GM21526 (cell line): Measurements from ENCODE around the gene TP63.
"Not testable (repeated sequence)": the region's sequence is repeated elsewhere in the genome, so short reads cannot be mapped to it uniquely, and the experiment has no call there.

Source experiments
- ATAC-seq: cut with Tn5 transposase; IDR thresholded peaks from one replicate; pipeline ENCODE4 v1.9.1; 2021; ENCODE audit warnings: moderate library complexity; ENCODE audit not compliant: unreplicated experiment, low FRiP score

The TP63 gene

DNA sequence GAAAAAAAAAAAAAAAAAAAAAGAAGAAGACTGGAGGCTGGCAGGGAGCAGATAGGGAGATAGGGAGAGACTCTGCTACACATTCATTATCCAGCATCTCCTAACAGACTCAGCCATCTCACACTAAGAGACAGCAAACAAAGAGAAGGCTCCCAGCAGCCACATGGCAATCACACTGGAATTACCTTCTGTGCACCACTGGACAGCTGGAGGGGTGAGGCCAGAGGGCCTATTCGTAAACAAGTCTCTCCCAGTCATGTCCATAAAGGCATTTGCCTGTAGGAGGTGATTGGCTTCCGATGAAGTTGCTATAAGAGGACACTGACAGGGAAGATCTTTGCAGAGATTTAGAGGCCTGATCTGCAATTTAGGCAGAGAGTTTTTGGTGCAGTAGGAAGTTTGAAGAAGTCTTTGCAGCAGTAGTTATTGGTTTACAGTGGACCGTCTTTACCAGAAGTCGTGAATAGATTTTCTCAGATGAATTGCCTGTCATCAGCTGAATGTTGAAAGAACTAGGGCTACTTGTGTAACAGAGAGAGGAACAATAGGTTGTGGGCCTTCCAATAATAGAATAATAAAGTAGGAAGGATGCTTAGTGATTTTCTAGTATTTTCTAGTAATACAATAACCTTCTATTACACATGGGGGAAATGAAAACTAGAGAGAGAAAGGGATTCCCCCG lies 89.7 kb downstream of the TP63 start:
- ATAC-seq: no peak

DNA sequence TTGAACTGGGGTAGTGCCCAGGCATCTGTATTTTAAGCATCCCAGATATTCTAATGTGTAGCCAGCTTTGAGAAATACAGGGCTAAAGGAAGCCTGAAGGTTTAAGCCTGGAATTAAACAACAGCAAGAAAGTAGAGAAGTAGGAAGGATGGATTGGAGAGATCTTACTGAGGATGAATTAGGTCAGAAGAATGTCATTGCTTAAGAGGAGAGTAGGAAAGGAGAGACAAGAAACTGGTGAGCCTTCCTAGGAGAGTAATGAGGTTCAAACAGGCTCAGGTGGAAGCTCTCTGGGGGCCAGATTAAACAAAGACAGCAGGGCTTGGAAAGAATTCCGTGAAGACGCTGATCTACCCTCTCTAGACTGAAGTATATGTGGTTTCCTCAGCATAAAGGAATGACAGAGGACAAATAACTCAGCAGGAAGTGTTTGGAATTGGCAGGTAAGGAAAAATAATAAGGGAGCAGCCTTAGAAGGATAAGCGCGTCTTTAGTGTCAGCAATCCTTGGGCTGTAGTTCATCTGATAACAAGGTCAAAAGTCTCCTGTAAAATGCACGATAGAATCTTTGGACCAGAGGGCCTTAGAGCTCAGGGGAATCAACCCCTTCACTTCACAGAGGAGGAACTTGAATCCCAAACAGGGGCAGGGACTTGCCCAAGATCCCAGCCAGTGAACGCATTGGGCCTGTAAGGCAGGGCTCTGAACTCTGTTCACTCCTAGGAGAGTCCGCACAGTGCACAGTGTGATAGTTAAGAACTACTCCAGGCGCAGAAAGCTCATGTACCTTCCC lies 90.9 kb downstream of the TP63 start:
- no peak for ATAC-seq

DNA sequence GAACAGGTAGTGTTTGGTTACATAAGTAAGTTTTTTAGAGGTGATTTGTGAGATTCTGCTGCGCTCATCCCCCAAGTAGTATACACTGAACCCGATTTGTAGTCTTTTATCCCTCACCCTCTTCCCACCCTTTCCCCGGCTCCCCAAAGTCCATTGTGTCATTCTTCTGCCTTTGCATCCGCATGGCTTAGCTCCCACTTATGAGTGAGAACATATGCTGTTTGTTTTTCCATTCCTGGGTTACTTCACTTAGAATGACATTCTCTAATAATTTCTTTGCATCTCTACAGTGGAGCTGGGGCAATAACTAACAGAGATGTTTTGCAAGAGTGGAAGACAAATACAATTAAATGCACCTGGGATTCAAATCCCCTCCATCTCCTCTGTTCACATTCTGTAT lies 93.2 kb downstream of the TP63 start:
- ATAC-seq: no peak

DNA sequence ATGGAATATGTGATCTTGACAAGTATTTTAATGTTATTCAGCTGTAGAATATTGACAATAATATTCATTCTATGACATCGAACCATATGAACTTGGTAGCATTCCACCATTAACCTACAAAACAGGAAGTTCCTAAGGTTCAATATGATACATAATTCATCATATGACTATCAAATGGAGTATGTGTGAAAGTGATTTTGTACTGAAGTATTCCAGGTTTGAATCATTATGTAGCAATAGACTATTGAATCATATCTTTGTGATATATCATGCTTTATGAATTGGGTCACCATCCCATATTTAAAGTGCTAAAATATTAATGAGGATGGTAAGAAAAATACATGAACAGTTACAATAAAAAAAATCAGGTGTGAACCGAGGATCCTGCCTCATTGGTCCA lies 95.1 kb downstream of the TP63 start:
- no peak for ATAC-seq

DNA sequence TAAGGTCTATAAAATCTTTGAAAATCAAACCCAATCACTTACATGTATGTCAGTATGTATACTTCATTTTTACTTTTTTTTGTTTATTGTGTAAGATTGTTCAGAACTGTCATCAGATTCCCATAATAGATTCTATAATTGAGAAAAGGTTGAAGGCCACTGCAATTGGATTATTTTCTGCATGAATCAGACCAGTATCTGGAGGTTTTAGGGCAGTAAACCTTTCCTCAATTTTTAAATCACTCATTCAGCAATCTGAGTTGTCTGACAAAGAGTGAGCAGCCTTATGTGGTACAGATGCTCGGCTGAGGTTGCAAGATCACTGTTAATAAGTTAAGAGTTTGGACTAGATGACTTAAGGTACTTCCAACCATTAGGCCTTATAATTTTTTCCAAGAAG lies 96.0 kb downstream of the TP63 start:
- no peak for ATAC-seq

DNA sequence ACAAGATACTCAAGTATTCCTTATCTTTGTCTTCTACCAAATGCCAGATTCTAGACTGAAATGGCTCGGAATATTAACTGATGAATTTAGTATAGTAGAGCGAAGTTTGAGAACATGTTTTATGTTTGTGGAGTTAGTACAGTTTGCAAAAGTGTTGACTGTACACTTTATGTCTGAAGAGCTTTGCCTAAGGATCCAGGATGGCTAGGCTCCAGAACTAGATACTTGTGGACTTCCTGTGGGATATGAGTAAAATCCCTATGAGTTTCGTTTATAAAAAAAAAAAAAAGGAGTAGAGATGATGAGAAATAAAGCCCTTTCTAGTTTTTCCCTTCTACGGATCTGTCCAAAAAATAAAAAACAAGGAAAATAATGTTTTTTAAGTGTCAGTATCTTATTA lies 96.7 kb downstream of the TP63 start:
- ATAC-seq: no peak

DNA sequence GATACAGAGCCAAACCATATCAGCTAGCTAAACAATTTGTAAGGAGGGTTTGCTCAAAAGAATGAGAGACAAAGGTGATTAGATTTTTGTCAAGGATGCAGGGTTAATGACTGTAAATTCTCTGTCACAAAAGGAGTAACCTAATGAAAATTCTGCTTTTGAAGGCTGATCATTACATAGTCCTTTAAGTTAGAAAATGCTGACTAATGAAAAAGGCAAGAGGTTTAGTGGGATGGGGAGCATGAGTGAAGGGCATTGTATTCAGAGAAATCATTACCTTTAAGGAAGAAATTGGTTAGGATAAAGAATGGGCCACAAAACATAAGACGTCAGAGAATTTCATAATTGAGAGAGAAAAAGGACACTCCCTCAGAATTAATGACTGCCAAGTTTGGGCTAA lies 97.7 kb downstream of the TP63 start:
- ATAC-seq: no peak

DNA sequence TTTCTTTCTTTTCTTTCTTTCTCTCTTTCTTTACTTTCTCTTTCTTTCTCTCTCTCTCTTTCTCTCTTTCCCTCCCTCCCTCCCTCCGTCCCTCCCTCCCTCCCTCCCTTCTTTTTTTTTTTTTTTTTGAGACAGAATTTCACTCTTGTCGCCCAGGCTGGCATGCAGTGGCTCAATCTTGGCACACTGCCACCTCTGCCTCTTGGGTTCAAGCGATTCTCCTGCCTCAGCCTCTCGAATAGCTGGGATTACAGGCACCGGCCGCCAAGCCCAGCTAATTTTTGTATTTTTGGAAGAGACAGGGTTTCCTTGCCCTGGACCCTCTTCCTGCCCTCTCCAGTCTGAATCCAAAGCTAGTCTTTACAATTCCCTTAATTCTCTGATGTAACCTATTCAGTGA lies 102.9 kb downstream of the TP63 start:
- ATAC-seq: no peak

DNA sequence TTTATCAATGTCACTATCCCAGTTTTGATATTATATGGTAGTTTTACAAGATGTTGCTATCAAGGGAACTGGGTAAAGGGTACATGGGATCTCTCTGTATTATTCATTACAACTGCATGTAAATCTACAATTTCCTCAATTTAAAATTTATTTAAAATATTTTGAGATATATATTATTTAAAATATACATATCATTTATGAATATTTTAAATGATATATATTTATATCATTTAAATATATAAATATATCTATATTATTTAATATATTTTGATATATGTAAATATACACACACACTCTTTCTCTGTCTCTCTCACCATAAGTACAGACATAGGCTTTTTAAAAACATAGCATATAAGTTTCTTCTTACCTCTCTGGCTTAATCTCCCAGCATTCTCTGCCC lies 104.7 kb downstream of the TP63 start:
- ATAC-seq: no peak

DNA sequence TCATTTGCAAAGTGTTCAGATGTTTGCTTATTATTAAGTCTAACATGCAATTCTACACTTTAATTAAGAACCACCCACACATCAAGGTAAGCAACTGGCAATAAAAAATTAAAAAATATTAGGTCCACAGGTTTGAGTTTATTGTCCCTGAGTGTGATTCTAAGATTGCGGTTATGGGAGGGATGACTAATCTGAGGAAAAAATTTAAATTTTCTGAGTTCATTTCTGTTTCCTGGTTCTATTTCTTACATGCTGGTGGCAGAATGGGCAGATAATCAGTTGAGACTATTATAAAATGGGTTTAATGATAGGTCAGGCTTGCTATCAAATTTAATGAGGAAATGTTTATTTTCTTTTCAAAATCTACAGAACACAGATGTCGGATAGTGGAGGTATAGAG lies 105.9 kb downstream of the TP63 start:
- ATAC-seq: no peak

DNA sequence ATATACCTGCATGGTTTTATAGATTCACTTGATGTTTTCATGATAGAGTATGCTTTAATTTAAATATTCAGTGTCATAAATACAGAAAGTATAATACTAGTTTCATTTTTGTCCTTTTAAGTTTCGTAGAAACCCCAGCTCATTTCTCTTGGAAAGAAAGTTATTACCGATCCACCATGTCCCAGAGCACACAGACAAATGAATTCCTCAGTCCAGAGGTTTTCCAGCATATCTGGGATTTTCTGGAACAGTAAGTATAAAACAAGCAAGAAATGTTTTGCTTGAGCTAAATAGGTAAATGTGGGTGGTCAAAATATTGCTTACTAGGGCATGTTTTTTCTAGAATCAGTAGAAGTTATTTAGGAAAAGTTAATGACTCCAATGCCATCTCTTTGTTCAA lies 106.4 kb downstream of the TP63 start:
- no peak for ATAC-seq

DNA sequence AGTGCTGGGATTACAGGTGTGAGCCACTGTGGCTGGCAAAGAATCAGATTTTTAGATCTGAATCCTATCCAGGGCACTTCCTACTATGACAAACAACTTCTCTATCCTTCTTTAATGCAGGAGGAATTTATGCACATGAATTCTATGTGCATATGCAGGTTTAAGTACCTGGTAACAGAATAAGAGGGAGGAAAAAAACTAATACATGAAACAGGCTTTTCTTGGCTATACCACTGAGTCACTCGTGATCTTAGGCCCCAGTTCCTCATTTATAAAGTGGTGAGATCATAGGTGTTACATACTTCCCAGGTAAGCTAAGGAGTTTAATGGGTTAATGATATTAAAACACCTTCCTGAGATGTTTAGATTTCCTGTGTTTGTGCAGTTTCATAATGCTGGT lies 108.2 kb downstream of the TP63 start:
- no peak for ATAC-seq

DNA sequence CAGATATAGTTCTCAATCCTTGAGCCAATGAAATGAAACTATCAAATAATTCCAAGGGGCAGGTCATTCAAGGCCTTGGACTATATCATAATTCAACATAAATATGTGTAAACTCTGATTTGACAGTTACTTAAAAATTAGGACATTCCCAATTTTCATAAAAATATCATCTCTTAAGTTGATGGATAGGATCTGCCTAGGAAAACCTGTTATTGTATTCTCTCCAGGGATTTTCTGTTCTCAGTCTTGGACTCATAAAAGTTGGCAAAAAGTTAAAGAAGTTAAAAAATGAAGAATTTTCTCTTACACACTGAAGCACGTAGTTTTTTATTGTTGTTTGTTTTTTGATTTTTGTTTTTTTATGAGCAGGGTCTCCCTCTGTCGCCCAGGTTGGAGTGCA lies 109.0 kb downstream of the TP63 start:
- no peak for ATAC-seq

DNA sequence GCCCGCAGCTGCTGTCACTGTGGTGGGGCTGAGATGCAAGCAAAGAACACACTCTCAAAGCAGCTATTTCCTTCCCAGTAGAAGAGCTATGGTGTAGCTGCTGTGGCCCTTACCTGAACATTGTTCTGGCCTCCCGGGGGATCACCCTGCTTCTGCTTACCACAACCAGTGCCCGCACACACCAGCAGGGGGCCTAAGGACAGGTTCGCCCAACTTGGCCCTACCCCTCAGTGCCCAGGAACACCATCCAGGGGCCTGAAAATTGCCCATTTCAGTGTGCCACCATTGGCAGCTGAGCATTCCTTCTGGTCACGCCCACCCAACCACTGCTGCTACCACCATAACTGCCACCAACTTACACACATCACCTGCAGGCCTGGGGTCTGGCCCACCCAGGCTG lies 113.0 kb downstream of the TP63 start:
- no peak for ATAC-seq

DNA sequence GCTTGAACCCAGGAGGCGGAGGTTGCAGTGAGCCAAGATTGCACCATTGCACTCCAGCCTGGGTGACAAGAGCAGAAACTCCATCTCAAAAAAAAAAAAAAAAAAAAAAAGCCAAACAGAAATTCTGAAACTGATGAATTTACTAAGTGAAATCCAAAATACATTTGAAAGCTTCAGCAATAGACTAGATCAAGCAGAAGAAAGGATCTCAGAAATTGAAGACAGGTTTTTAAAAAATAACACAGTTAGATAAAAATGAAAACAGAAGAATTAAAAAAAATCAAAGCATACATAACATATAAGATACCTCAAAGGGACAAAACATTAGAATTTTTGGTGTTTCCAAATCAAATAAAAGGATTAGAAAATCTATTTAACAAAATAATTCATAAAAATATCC lies 114.4 kb downstream of the TP63 start:
- no peak for ATAC-seq

DNA sequence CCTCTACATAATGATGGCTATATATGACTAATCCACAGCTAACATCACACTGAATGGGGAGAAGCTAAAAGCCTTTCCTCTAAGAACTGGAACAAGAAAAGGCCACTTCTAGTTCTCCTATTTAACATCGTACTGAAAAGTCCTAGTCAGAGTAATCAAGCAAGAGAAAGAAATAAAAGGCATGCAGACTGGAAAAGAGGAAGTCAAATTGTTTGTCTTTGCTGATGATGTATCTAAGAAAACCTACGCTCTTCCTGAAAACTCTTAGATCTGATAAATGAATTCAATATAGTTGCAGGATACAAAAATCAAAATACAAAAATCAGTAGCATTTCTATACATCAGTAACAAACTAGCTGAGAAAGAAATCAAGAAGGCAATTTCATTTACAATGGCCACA lies 116.9 kb downstream of the TP63 start:
- ATAC-seq: no peak

DNA sequence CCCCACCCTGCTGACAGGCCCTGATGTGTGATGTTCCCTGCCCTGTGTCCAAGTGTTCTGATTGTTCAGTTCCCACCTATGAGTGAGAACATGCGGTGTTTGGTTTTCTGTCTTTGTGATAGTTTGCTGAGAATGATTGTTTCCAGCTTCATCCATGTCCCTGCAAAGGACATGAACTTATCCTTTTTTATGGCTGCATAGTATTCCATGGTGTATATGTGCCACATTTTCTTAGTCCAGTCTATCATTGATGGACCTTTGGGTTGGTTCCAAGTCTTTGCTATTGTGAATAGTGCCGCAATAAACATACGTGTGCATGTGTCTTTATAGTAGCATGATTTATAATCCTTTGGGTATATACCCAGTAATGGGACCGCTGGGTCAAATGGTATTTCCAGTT lies 119.8 kb downstream of the TP63 start:
- not testable (repeated sequence) for ATAC-seq

DNA sequence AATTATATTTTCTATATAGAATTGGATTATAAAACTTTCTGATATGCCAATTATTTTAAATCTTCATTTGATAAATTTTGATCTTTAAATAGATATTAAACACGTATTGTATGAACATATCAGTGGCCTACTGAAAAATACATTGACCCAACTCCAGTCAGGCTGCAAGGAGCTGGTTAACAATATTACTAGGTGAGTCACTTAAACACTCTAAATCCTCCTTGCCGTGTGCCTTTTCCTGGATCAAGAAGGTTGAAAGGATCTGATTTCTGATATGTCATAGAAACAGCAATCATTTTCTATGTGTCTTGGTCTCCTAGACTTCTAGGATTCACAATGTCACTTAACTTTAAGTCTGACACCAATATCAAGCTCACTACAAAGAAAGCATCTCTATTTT lies 123.2 kb downstream of the TP63 start:
- ATAC-seq: no peak

DNA sequence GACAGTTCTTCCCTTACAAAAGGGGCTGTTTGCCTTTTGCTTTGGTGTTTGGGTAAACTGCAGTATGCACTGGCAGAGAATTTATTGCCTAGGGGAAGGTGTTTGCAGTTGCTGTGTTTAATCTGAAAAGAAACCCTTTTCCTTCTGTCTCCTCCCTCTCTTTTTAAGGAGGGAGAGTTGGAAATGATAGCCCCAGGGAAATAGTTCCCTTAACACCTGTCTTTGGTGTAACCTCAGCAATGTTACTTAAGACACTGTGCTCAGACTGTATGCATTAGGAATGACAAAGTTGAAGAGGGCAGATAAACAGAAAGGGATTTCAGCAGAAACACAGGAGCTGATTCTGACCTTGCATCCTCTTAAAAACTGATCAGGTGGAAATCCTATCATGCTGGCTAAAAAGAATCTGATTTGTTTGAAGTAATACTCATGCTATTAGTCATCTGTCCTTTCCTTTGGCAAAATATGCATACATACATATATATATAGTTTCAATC lies 125.4 kb downstream of the TP63 start:
- ATAC-seq: no peak

DNA sequence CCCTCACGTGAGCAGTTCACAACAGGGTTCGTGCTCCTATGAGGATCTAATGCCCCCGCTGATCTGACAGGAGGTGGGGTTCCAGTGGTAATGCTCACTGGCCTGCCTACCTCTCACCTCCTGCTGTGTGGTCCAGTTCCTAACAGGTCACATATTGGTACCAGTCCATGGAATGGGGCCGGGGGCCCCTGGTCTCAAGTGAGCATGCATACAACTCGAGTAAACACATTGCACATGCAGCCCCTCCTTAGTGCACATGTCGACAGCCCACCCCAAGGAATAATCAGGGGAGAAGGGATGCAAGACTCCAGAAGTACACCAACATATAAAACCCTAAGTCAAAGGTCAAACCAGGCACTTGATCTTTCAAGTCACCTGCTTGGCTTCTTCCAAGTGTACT lies 127.0 kb downstream of the TP63 start:
- no peak for ATAC-seq

DNA sequence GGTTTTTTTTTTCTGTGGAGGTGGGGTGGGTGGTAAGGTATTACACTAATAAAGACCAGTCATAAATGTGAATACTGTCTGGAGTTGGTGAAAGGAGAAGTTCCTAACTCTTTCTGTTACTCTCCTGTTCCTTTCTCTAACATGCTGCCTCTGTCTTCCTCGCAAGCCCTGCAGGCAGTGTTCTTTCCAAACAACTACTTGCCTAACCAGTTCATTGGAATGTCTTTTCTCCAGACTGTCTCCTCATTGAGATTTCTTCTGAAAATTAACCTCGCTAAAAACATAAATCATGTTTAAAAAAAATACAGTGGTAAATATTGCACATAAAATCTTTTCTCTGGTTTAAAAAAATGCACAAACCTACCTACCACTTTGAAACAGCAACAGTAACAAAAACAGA lies 135.2 kb downstream of the TP63 start:
- no peak for ATAC-seq

DNA sequence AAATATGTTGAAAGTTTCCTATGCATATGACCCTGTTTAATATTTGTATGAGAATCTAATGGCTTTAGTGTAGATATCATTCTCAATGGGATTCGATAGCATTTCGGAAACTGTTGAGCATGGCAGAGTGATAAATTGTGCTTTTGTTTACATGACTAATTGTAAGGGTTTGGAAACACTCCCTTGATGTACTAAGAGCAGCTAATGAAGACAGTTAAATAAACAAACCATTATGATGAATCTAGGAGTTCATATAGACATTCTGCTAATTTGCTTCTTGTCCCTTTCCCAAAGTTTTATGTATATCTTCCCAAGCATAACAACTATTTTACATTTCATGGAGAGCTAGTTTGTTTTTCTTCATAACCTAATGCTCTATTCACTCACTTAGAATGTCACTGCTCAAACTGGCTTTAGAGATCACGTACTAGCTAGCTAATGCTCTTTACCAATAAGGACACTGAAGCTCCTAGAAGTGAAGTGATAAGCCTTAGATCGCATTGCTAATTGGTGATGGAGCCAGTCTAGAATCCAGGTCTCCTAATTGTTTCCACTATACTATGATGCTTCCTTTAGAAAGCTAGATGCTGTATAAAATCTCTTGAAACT lies 140.8 kb downstream of the TP63 start:
- no peak for ATAC-seq
